Measurements from ENCODE around the gene HOXD9.

GRCh38 chr2:176106581-176107539 is 15.7 kb upstream of the HOXD9 start, which contains the start of gene HOXD11:
- TF ChIP-seq, protein P1, sequence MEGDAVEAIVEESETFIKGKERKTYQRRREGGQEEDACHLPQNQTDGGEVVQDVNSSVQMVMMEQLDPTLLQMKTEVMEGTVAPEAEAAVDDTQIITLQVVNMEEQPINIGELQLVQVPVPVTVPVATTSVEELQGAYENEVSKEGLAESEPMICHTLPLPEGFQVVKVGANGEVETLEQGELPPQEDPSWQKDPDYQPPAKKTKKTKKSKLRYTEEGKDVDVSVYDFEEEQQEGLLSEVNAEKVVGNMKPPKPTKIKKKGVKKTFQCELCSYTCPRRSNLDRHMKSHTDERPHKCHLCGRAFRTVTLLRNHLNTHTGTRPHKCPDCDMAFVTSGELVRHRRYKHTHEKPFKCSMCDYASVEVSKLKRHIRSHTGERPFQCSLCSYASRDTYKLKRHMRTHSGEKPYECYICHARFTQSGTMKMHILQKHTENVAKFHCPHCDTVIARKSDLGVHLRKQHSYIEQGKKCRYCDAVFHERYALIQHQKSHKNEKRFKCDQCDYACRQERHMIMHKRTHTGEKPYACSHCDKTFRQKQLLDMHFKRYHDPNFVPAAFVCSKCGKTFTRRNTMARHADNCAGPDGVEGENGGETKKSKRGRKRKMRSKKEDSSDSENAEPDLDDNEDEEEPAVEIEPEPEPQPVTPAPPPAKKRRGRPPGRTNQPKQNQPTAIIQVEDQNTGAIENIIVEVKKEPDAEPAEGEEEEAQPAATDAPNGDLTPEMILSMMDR (conservative IDR thresholded peaks at IDR 0.05; ENCODE audit: low read depth, low read length): no peak
- no peak for TF ChIP-seq EZH2phosphoT487 (IDR thresholded peaks at IDR 0.05; ENCODE audit: borderline replicate concordance, low read length)

Data from PC-3 (cell line).